Bone marrow (tissue), 2 donors: ENCODE data around the gene GPX8.
A peak's percentile ranks its signal among the peaks of the same experiment; 100 is the strongest.

Source experiments
- DNase-seq, 2 donors: peaks; one replicate each; lab custom pipeline; 2025; lab: John Stamatoyannopoulos, UW

The GPX8 gene

DNA sequence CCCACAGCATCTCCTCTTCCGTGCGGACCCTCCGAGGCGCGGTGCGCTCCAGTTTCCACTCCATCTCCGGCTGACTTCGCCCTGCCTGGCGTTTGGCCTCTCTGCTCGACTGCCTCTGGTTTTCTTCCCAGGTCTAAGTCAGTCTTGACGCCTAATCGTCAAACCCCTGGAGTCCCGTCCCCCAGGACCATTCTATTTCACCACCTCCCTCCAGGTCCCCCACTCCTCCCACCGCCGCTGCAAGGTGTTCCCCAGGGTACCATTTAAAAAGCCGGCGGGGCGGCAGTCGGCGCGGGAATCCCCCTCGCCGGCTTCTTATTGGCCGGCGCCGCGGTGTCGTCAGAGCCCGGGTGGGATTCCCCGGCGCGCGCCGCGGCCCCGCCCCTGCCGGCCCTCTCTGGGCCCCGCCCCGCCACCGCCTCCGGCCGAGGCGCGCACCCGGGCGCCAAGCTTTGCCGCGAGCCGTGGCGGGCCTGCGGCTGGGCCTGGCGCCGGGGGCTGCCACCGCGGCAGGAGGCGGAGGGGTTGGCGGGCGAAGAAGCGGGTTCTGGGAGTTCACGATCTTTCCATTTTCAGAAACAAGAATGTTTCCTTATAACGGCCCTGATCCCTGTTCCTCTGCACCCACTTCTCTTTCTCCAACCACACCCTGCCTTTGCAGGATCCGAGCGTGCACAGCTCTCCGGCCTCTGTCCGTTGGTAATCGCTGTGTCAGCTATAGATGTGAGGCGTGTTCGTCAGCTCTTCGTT, 13.1 kb downstream of the GPX8 start, which contains the start of gene CDC20B:
TSS of gene CDC20B (minus strand) at position 241 of the 750 bp plus-strand sequence. CDS start at position 64, 177 bp downstream.
- DNase-seq: peak in 1 of 2 donors; percentile 61

DNA sequence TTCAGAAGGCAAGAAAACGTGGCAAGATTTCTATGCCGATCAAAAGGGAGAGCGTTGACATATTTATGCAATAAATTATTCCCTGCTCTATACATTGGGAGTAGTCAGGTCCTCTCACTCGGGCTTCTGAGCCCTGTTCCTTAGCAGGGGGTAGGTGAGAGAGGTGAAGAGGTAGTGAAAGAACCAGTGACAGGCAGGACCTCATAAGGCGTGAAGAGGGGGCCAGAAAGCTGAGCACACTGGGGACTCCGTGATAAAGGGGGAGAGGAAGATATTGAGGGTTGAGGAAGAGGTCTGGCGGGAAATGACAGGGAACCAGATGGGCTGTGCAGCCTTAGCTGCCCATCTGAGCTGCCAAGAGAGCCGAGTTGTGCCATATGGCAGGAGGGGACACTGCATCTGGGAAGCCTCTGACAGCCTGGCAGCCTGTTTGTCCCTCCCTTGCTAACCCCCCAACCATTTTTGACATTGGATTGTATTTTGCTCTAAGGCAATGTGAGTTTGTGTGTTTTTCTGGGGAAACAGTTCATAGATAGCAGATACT, 13.8 kb downstream of the GPX8 start:
- no peak for DNase-seq

DNA sequence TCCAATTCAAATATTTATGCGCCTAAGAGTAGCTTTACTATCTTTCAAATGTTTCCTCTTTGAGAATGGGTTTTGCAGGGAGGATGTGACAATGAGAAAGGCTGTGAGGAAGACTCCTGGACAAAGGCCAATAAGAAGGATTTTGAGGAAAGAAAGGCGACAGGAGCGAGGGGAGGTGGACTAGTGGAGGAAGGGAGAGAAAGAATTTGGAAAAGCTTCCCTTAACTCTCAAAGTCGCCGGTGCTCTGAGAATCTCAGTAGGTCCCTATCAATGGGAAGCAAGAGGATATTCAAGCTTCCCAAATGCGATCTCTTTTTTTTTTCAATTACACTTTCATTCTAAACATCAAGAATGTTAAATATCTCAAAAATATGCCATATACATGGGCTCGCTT, 15.8 kb downstream of the GPX8 start:
- no peak for DNase-seq

DNA sequence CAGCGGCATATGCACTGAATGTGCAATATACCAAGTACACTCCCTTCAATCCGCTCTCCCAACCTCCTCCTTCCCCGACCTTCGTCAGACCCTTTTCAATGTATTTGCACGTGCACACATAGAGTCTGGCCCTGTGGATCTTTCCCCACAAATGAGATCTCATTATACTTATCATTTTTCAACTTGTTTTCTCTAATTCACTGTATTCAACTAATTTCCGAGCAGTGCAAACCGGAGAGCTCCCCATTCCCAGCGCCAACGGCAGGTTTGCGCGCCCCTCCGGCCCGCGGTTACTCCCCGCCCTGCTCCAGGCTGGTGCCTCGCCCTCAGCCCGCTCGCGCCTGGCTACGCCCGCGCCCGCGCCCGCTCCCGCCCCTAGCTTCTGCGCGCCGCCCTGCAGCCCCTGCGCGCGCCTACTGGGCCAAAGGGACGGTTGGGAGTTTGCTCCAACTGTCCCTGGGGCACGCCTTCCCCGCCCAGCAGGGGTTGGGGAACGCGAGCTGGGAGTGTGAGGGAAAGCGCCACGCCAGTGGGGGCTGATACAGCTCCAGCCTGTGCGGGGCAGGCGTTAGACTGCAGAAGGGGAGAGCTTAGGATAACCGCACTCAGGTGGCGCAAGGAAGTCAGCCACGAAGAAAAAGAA, 16.3 kb downstream of the GPX8 start:
- no peak for DNase-seq

DNA sequence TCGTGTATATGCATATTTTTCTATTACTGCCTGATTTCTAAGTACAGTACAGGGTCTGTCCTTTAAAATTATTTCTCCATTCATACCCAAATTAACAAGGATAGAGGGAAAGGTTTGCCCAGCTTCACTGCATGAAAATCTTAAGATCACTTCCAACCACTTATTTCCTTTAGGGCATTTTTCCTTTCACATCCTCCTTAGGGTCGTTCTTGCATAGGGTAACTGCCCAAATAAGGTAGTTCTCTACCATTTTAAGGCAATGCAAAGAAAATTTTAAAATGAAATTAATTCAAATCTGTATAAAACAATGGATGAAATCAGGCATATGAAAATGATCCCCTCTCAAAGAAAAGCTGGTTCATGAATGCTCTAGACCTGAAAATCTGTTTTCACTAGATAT, 17.1 kb downstream of the GPX8 start:
- DNase-seq: no peak

DNA sequence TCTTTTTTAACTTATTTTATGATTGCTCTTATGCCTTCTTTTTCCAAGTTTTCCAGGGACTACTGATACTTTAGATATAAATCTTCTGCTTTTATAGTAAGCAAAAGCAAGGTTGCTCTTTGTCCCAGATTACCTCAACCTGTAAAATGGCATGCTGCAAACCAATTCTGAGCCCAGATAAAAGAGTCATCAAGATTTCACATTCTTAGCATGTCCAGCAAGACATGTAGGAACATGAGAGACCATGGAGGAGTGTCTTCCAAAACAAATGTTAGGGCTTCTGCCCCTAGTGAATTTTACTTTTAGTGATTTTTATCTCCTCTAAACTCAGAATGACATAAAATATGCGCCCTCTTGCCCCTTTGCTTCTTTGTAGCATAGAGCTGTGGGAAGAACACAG, 20.0 kb downstream of the GPX8 start:
- DNase-seq: no peak

DNA sequence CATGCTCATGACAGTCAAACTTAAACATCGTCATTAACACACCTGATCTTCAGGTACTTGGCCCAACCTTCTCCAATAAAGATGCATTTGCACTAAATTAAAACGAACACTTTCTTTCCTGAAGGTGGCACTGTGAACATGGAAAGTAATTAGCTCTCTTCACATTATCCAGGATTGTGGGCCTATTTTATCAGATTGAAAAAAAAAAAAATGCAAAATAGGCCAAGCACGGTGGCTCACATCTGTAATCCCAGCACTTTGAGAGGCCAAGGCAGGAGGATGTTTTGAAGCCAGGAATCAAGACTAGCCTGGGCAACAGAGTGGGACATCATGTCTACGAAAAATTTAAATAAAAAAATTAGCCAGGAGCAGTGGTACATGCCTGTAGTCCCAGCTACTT, 27.4 kb downstream of the GPX8 start:
- no peak for DNase-seq

DNA sequence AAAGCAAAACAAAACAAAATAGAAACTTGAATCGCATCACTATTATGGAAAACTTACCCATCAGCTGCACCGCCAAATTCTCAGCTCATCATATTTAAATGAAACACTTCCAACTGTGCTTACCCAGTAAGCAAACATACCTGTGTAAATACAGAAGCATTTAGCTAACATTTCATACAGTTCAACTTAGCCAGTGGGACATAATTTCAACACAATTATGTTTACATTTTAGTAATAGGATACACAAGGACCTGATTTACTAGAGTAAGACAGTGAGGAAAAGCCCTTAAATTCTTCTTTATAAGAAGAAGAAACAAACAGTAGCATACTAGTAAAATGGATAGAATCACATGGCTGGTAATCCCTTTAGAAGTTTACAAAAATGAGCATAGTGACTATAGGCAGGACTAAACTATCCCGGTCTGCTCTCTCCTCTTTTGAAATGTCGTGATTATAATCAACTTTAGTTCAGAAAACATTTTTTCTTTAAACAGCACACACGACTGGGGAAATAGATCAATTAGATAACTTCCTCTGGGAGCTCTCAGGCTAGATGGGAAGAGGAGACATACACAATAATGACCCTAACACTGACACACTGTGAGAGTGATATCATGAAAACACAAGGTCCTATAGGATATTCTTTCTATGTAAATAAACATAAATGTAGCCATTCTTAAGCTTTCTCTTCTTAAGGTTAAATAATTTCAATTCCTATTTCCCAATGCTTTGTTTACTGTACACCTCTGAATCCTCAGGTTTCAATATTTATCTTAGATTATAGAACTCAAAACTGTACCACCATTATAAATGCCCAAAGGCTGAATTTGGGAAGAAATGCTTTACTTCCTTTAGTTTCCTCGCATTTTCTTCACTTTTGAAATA, 28.9 kb downstream of the GPX8 start:
- DNase-seq: no peak

DNA sequence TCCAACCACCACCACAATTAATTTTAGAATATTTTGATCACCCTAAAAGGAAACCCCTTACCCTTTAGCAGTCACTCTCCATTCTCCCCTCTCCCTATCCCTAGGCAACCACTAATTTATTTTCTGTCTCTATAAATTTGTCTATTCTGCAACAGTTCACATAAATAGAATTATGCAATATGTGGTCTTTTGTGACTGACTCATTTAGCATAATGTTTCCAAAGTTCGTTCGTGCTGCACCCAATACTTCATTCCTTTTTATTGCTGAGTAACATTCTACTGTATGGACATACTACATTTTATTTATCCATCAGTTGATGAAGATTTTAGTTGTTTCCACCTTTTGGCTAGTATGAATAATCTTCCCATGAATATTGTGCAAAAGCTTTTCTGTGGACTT, 31.2 kb downstream of the GPX8 start:
- DNase-seq: no peak

DNA sequence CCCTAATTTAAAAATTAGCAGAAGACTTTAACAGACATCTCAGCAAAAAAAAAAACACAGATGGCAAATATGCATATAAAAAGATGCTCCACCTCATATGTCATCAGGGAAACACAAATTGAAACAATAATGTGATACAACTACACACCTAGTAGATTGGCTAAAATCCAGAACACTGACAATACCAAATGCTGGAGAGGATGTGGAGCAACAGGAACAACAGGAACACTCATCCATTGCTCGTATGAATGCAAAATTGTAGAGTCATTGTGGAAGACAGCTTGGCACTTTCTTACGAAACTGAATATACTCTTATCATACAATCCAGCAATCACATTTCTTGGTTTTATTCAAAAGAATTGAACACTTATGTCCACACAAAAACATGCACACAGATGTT, 45.0 kb downstream of the GPX8 start:
- DNase-seq: no peak

DNA sequence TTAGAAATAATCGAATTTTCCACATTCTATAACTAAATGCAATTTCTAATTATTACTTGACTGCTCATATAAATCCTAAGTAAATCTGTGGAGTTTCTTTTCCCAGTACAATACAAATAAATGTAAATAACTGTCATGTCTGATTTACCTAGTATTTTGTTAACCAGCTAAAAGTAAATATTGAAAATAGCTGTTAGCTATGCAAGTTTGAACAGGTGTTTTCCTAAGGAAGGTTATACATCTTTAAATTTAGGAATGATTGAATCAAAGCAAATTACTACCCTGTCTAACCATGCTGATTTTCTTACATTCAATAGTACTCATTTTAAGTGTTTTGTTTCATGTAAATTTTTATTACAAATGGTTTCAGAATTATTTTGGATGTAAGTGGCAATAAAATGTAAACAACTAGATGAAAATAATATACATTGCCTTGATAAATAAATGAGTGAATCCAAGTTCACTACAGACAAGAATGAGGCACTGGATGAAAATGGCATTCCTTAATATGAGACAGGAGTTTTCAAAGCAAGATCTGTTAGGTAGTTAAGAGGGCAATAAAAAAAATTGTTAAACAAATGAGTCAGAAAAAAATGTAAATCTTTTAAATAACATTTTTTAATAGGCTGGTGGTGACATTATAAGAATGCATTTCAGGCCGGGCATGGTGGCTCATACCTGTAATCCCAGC, 51.4 kb downstream of the GPX8 start:
- no peak for DNase-seq
